Activated gamma-delta T cell (primary cell): ENCODE measurements around the gene TMEM98.
"Not testable (repeated sequence)": the region's sequence is repeated elsewhere in the genome, so short reads cannot be mapped to it uniquely, and the experiment has no call there.

Source experiments
- DNase-seq: peaks from one replicate; lab custom pipeline; 2025; lab: John Stamatoyannopoulos, UW

TMEM98 gene

GRCh38 chr17:32985050-32985756, 57.2 kb downstream of the TMEM98 start:
- no peak for DNase-seq

GRCh38 chr17:32987453-32987805, 59.5 kb downstream of the TMEM98 start:
- not testable (repeated sequence) for DNase-seq

GRCh38 chr17:32987868-32988267, 59.9 kb downstream of the TMEM98 start:
- not testable (repeated sequence) for DNase-seq

- no peak for DNase-seq
Observed at GRCh38 chr17:32988481-32989101, 60.6 kb downstream of the TMEM98 start.

- DNase-seq = no peak
Observed at GRCh38 chr17:32992321-32993033, 64.5 kb downstream of the TMEM98 start.

- no peak for DNase-seq
Observed at GRCh38 chr17:32993977-32994376, 66.0 kb downstream of the TMEM98 start.
